Mucosa of descending colon (tissue), 3 donors: ENCODE results near the gene TCTA. TPM values are rescaled to one million over a fixed set of nuclear protein-coding genes. Genes with fewer than 3 reads are reported as not detected.
A peak's percentile ranks its signal among the peaks of the same experiment; 100 is the strongest.

ENCODE experiments used
- ATAC-seq: fragments of 200-7000 bp; cut with Tn5 transposase; one replicate; pipeline ENCODE4 v1.9.1; 2020; ENCODE audit warnings: mild to moderate bottlenecking, moderate library complexity
- DNase-seq, 3 donors: peaks; one replicate each; pipeline ENCODE4 v3.0.0-alpha.2; 2020
- H3K36me3 ChIP-seq: fragments of 200-600 bp; one replicate; pipeline ENCODE4 v1.8.0; 2021; ENCODE audit warnings: low read depth, mild to moderate bottlenecking
- H3K4me1 ChIP-seq: fragments of 200-600 bp; one replicate; pipeline ENCODE4 v1.8.0; 2021; ENCODE audit warnings: low read depth, mild to moderate bottlenecking
- H3K4me3 ChIP-seq: fragments of 200-600 bp; one replicate; pipeline ENCODE4 v1.8.0; 2021; ENCODE audit warnings: mild to moderate bottlenecking
- H3K9me3 ChIP-seq: fragments of 200-600 bp; one replicate; pipeline ENCODE4 v1.8.0; 2021; ENCODE audit warnings: mild to moderate bottlenecking
- CTCF ChIP-seq: fragments of 200-600 bp; IDR thresholded peaks from one replicate; pipeline ENCODE4 v1.8.0; 2022; ENCODE audit warnings: antibody characterized with exemption, mild to moderate bottlenecking
- intact Hi-C, 2 donors: fragments of 100-400 bp; cut with DNase I in 1 of 2; cut with micrococcal nuclease in 1 of 2; formaldehyde crosslinking; loops; one replicate each; pipeline versions ENCODE4 v1.11.0 to v1.11.1; 2022; cut with DNase I, micrococcal nuclease
- total RNA-seq, 3 donors: library from RNA; stranded (reverse); fragmentation: NEBNext Ultra II Directional in 2 of 3; extraction: Animal tissue kit (Norgen Biotek cat#: 25700) in 2 of 3; gene quantifications; one replicate each; pipeline versions ENCODE4 v1.2.1 to v1.2.4, GENCODE V29; 2021 to 2023
- donor health status: DM: no; HTN: no; CAD: no; lungs with moderate emphysema.
- donor health status: DM: no; HTN: no; CAD: no.
- donor health status: DM: no; HTN: yes; CAD: no.

TCTA gene
- total RNA-seq, 3 donors from 2014 or later: 31.6 to 44.4 (median 43.5) TPM

- no peak for TF ChIP-seq CTCF
- H3K4me1 ChIP-seq: peaks cover 18% of the 10 kb centered on the region
- ATAC-seq (no peak), DNase-seq (peak in 2 of 3 donors; percentile 5 to 15)
- no peaks in the 10 kb centered on the region for H3K9me3 ChIP-seq
- H3K36me3 ChIP-seq: peaks cover 6% of the 10 kb centered on the region
- no peak overlapping the region for H3K4me3 ChIP-seq
- intact Hi-C loops: no loop called here
Observed at GRCh38 chr3:49378249-49378895, 33.9 kb upstream of the TCTA start.

- DNase-seq: peak in 2 of 3 donors; percentile 51 to 52
- no peak overlapping the region for H3K4me3 ChIP-seq
- H3K36me3 ChIP-seq: no peaks in the 10 kb centered on the region
- no peak for TF ChIP-seq CTCF
- ATAC-seq: peak; percentile 96
- H3K4me1 ChIP-seq: peaks cover 34% of the 10 kb centered on the region
- H3K9me3 ChIP-seq: no peaks in the 10 kb centered on the region
- intact Hi-C loops: no loop called here
Observed at GRCh38 chr3:49383387-49383786, 28.8 kb upstream of the TCTA start.

- Histone ChIP-seq H3K4me3 (no peak overlapping the region), H3K9me3 (no peaks in the 10 kb centered on the region), H3K36me3 (no peaks in the 10 kb centered on the region), H3K4me1 (peaks cover 33% of the 10 kb centered on the region)
- intact Hi-C loops: no loop called here
- DNase-seq (no peak), ATAC-seq (no peak)
- TF ChIP-seq CTCF: no peak
Observed at GRCh38 chr3:49385617-49386016, 26.6 kb upstream of the TCTA start.

- H3K4me1 ChIP-seq: peaks cover 32% of the 10 kb centered on the region
- no peak for TF ChIP-seq CTCF
- intact Hi-C loops: no loop called here
- ATAC-seq (no peak), DNase-seq (no peak)
- H3K9me3 ChIP-seq: no peaks in the 10 kb centered on the region
- no peak overlapping the region for H3K4me3 ChIP-seq
- H3K36me3 ChIP-seq: no peaks in the 10 kb centered on the region
Observed at GRCh38 chr3:49386056-49386756, 26.0 kb upstream of the TCTA start.

GRCh38 chr3:49387721-49388120 is 24.5 kb upstream of the TCTA start:
- no peak for TF ChIP-seq CTCF
- DNase-seq (no peak), ATAC-seq (peak; percentile 8)
- no peaks in the 10 kb centered on the region for H3K36me3 ChIP-seq
- intact Hi-C loops: no loop called here
- H3K9me3 ChIP-seq: no peaks in the 10 kb centered on the region
- H3K4me3 ChIP-seq: no peak overlapping the region
- peaks cover 20% of the 10 kb centered on the region for H3K4me1 ChIP-seq
